Measurements from ENCODE around the gene RAB4A.
"Not testable (repeated sequence)": the region's sequence is repeated elsewhere in the genome, so short reads cannot be mapped to it uniquely, and the experiment has no call there.

Gene RAB4A

GRCh38 chr1:229287267-229287666 lies 16.4 kb downstream of the RAB4A start:
- ChIA-PET CTCF (interaction anchor here (1.0 to 2.0 kb wide), 2 partner anchors 10 to 29 kb away, joined by 3 to 6 read pairs; no protein-coding TSS in a partner anchor), POLR2A (no interaction called here)
- DNase-seq (ENCODE audit: extremely low spot score), result no peak
- no peak for TF ChIP-seq CTCF (IDR thresholded peaks at IDR 0.05; ENCODE audit: control extremely low read depth, extremely low read depth, low read depth, missing control alignments)

- no peak for DNase-seq (ENCODE audit: extremely low spot score)
- TF ChIP-seq CTCF (IDR thresholded peaks at IDR 0.05; ENCODE audit: control extremely low read depth, extremely low read depth, low read depth, missing control alignments), result no peak
- ChIA-PET CTCF (interaction anchor here (0.7 kb wide), 1 partner anchor 10 kb away, joined by 3 read pairs; no protein-coding TSS in a partner anchor), POLR2A (no interaction called here)
Observed at GRCh38 chr1:229288516-229288915, 17.6 kb downstream of the RAB4A start.

GRCh38 chr1:229291686-229292085 lies 20.8 kb downstream of the RAB4A start:
- DNase-seq (ENCODE audit: extremely low spot score); POLR2A ChIA-PET: not testable (repeated sequence)
- CTCF ChIA-PET, result interaction anchor here (1.2 to 2.4 kb wide), 4 partner anchors 13 to 191 kb away, joined by 3 to 6 read pairs (median 4); no protein-coding TSS in a partner anchor

- ChIA-PET POLR2A (interaction anchor here (0.6 kb wide), 1 partner anchor 17 kb away, joined by 3 read pairs; no protein-coding TSS in a partner anchor), CTCF (interaction anchor here (0.8 to 1.3 kb wide), 3 partner anchors 10 to 186 kb away, joined by 3 to 4 read pairs (median 3); no protein-coding TSS in a partner anchor)
- no peak for DNase-seq (ENCODE audit: extremely low spot score)
- TF ChIP-seq CTCF (IDR thresholded peaks at IDR 0.05; ENCODE audit: control extremely low read depth, extremely low read depth, low read depth, missing control alignments), result no peak
Observed at GRCh38 chr1:229293528-229294204, 22.8 kb downstream of the RAB4A start.

GRCh38 chr1:229295745-229296144 lies 24.8 kb downstream of the RAB4A start:
- DNase-seq (ENCODE audit: extremely low spot score), result no peak
- POLR2A ChIA-PET, result no interaction called here
- CTCF ChIA-PET, result interaction anchor here (0.7 to 1.3 kb wide), 2 partner anchors 25 to 37 kb away, joined by 3 read pairs; partner anchors contain the start of gene RAB4A
- no peak for TF ChIP-seq CTCF (IDR thresholded peaks at IDR 0.05; ENCODE audit: control extremely low read depth, extremely low read depth, low read depth, missing control alignments)

- no peak for TF ChIP-seq CTCF (IDR thresholded peaks at IDR 0.05; ENCODE audit: control extremely low read depth, extremely low read depth, low read depth, missing control alignments)
- CTCF ChIA-PET, result no interaction called here
- POLR2A ChIA-PET, result no interaction called here
- DNase-seq (ENCODE audit: extremely low spot score), result no peak
Observed at GRCh38 chr1:229296541-229296941, 25.6 kb downstream of the RAB4A start.

GRCh38 chr1:229297746-229298145 lies 26.8 kb downstream of the RAB4A start:
- POLR2A ChIA-PET, result no interaction called here

More at GRCh38 chr1:229297746-229298145, 26.8 kb downstream of the RAB4A start:
- no peak for TF ChIP-seq CTCF (IDR thresholded peaks at IDR 0.05; ENCODE audit: control extremely low read depth, extremely low read depth, low read depth, missing control alignments)
- DNase-seq (ENCODE audit: extremely low spot score), result no peak
- CTCF ChIA-PET, result no interaction called here

Measured in GM10248 (cell line).